ENCODE results near the gene TARDBP. TPM values are rescaled to one million over a fixed set of nuclear protein-coding genes. Genes with fewer than 3 reads are reported as not detected.

Gene TARDBP
- total RNA-seq, 4 donors from 2014 or later, result 118 to 265 (median 172) TPM

GRCh38 chr1:11019971-11020370 is 7.5 kb downstream of the TARDBP start:
- TF ChIP-seq POLR2A (IDR thresholded peaks at IDR 0.05), result no peak
- TF ChIP-seq CTCF (IDR thresholded peaks at IDR 0.05), result no peak
- intact Hi-C loops (cut with DNase I), result no loop called here
- H3K27me3 ChIP-seq, result no peaks in the 10 kb centered on the region
- WGBS, 2 donors, result 90 to 92% methylated on average over 7 of the region's 7 CpGs
- H3K36me3 ChIP-seq, result peaks cover 80 to 95% of the 10 kb centered on the region in 2 donors
- H3K9me3 ChIP-seq, result no peaks in the 10 kb centered on the region
- no peak for DNase-seq
- no peaks in the 10 kb centered on the region for H3K4me1 ChIP-seq
- no peak overlapping the region for H3K27ac ChIP-seq
- H3K4me3 ChIP-seq (replicated peaks in 1 of 3), result no peak overlapping the region

GRCh38 chr1:11023201-11023600 is 10.7 kb downstream of the TARDBP start:
- Histone ChIP-seq H3K9me3 (no peaks in the 10 kb centered on the region), H3K4me3 (replicated peaks in 1 of 3) (no peak overlapping the region), H3K27ac (no peak overlapping the region), H3K4me1 (no peaks in the 10 kb centered on the region), H3K27me3 (no peaks in the 10 kb centered on the region), H3K36me3 (peaks cover 67 to 77% of the 10 kb centered on the region in 2 donors)
- intact Hi-C loops (cut with DNase I), result no loop called here
- WGBS, 2 donors, result 96% methylated on average over 14 of the region's 14 CpGs
- TF ChIP-seq CTCF (IDR thresholded peaks at IDR 0.05) (no peak), POLR2A (IDR thresholded peaks at IDR 0.05) (no peak)
- DNase-seq, result no peak

GRCh38 chr1:11024154-11024873 is 11.9 kb downstream of the TARDBP start:
- H3K27me3 ChIP-seq, result no peaks in the 10 kb centered on the region
- 86 to 91% methylated on average over 3 of the region's 3 CpGs for WGBS, 2 donors
- no peak overlapping the region for H3K27ac ChIP-seq
- no peak for DNase-seq
- H3K36me3 ChIP-seq, result peaks cover 56 to 66% of the 10 kb centered on the region in 2 donors
- H3K4me3 ChIP-seq (replicated peaks in 1 of 3), result no peak overlapping the region
- no peaks in the 10 kb centered on the region for H3K4me1 ChIP-seq
- TF ChIP-seq CTCF (IDR thresholded peaks at IDR 0.05), result no peak
- no peak for TF ChIP-seq POLR2A (IDR thresholded peaks at IDR 0.05)
- intact Hi-C loops (cut with DNase I), result no loop called here
- H3K9me3 ChIP-seq, result no peaks in the 10 kb centered on the region

- H3K4me3 ChIP-seq (replicated peaks in 1 of 3), result no peak overlapping the region
- H3K9me3 ChIP-seq, result no peaks in the 10 kb centered on the region
- H3K27ac ChIP-seq, result no peak overlapping the region
- peaks cover 54 to 60% of the 10 kb centered on the region in 2 donors for H3K36me3 ChIP-seq
- intact Hi-C loops (cut with DNase I), result no loop called here
- WGBS, 2 donors, result 82 to 84% methylated on average over 2 of the region's 2 CpGs
- H3K4me1 ChIP-seq, result no peaks in the 10 kb centered on the region
- no peaks in the 10 kb centered on the region for H3K27me3 ChIP-seq
- no peak for TF ChIP-seq POLR2A (IDR thresholded peaks at IDR 0.05)
- TF ChIP-seq CTCF (IDR thresholded peaks at IDR 0.05), result no peak
- no peak for DNase-seq
These were observed 12.4 kb downstream of the TARDBP start for GRCh38 chr1:11024874-11025203.

- Histone ChIP-seq H3K27ac (no peak overlapping the region), H3K4me1 (no peaks in the 10 kb centered on the region), H3K9me3 (no peaks in the 10 kb centered on the region), H3K27me3 (no peaks in the 10 kb centered on the region), H3K4me3 (replicated peaks in 1 of 3) (no peak overlapping the region), H3K36me3 (peaks cover 46 to 53% of the 10 kb centered on the region in 2 donors)
- TF ChIP-seq POLR2A (IDR thresholded peaks at IDR 0.05), result no peak
- intact Hi-C loops (cut with DNase I), result no loop called here
- 87 to 100% methylated on average over 1 of the region's 1 CpG for WGBS, 2 donors
- no peak for DNase-seq
These were observed 13.2 kb downstream of the TARDBP start for GRCh38 chr1:11025618-11026017.
